GM12873 (cell line): ENCODE results near the gene TMEM233.
A peak's percentile ranks its signal among the peaks of the same experiment; 100 is the strongest.

Experiments used
- CTCF ChIP-seq: IDR thresholded peaks from 2 replicates; pipeline ENCODE4 v1.5.1; 2012; ENCODE audit warnings: low read depth, mild to moderate bottlenecking, moderate library complexity, low read length, control low read depth; ENCODE audit not compliant: insufficient read depth; ENCODE audit errors: missing control alignments

The TMEM233 gene

DNA sequence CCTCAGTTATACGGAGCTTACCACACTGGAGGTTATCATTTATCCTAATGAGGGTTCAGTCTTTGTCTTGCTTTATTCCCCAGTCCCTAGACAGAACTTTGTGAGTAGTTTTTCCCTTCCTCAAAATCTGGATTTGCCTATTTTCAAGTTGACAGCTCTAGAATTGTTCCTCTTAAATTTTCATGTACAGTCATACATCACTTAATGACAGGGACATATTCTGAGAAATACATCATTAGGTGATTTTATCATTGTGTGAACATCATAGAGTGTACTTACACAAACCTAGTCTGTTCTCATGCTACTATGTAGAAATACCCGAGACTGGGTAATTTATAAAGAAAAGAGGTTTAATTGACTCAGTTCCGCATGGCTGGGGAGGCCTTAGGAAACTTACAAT is 77.5 kb downstream of the TMEM233 start:
- no peak for TF ChIP-seq CTCF

DNA sequence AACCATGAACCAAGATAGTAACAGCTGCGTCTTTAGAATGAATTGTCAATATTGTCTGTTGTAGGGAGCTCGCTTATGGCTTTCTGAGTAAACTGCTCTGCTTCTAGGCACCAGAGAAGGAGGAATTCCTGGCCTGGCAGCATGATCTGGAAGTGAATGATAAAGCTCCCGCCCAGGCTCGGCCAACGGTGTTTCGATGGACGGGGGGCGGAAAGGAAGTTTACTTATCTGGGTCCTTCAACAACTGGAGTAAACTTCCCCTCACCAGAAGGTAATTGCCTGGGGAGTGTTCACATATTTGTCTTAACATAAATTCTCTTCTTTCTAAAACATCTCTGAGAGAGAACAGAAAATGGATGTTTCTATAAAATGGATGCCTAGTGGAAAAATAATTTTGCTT is 78.6 kb downstream of the TMEM233 start:
- no peak for TF ChIP-seq CTCF

DNA sequence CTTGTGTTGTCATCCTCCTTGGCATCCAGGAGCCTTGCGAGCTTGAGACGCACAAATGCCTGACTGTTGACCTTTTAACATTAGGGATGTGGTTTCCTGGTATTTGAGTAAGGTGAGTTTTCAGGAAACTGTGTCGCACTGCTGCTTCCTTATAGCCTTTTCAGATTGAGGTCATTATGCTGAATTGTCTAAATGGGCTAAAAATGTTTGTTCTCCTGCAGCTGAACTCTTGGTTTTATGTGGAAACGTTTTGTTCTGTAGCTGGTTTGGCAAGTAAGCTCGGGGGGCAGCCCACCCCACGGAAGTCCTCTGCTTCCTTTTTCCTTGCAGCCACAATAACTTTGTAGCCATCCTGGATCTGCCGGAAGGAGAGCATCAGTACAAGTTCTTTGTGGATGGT is 80.1 kb downstream of the TMEM233 start:
- TF ChIP-seq CTCF = no peak

DNA sequence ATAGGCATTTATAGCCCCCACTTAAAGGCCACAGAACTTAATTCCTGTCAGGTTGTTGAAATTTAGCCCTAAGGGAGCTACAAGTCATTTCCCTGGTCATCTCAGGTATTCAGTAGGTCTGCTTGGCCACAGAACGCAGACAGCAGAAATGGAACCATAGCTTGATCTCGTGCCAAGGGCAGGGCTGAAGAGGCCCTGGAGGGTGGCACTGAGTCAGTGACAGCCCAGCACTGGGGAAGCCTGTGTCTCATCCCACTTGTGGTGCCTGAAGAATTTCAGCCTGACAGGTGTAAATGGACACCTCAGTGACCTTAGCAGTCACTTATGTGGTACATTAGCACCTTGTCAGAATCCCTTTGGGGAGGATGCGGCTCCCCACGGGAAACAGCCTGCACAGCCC is 81.0 kb downstream of the TMEM233 start:
- TF ChIP-seq CTCF = no peak

- no peak for TF ChIP-seq CTCF
These were observed 82.4 kb downstream of the TMEM233 start for GRCh38 chr12:119676022-119676421.

GRCh38 chr12:119676573-119676972 is 83.0 kb downstream of the TMEM233 start:
- TF ChIP-seq CTCF = peak; percentile 5

DNA sequence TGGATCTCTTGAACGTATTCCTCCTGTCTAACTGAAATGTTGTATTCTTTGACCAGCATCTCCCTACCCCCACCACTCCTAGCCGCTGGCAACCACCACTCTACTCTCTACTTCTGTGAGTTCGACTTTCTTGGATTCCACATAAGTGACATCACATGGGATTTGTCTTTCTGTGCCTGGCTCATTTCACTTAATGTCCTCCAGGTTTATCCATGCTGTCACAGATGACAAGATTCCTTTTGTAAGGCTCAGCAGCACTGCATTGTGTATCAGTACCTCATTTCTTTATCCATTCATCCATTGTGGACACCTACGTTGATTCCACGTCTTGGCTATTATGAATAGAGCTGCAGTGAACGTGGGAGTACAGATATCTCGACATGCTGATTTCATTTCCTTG is 84.9 kb downstream of the TMEM233 start:
- no peak for TF ChIP-seq CTCF
